NCI-H2227 treated with DMSO at 0.1 percent for 48 hours (cell line): ENCODE measurements around the gene RASL12.
"Not testable (repeated sequence)": the region's sequence is repeated elsewhere in the genome, so short reads cannot be mapped to it uniquely, and the experiment has no call there.

ENCODE experiments used
- DNase-seq: peaks from one replicate; lab custom pipeline; 2025; lab: John Stamatoyannopoulos, UW

The RASL12 gene

DNA sequence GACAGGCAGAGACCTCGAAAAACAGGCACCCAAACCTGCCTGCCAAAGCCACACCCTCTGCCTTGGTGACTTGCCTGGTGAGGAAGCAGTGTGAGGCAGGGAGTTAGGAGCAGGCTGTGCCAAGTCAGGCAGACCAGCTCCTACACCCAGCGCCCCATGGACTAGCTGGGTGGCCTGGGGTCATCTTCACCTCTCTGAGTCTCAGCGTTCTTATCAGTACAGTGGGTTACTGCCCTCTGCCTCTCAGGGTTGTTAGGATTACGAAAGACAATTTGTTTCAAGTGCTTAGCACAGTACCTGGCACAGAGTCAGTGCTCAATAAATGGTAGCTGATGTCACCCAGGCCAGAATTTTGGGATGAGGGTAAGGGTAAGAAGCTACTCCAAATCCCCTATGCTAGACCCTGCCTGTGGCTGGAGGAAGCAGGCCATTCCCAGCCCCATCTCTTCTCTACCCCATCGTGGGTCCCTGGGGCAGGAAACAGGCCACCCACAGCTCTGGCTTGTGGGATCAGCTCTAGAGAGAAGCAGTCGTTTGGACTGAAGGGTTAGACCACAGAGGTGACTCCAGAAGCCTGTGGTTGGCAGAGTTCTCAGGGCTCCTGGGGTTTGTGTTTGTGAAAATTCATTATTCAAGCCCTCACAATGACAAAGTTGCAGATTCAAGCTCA lies 12.5 kb downstream of the RASL12 start:
- DNase-seq = no peak

DNA sequence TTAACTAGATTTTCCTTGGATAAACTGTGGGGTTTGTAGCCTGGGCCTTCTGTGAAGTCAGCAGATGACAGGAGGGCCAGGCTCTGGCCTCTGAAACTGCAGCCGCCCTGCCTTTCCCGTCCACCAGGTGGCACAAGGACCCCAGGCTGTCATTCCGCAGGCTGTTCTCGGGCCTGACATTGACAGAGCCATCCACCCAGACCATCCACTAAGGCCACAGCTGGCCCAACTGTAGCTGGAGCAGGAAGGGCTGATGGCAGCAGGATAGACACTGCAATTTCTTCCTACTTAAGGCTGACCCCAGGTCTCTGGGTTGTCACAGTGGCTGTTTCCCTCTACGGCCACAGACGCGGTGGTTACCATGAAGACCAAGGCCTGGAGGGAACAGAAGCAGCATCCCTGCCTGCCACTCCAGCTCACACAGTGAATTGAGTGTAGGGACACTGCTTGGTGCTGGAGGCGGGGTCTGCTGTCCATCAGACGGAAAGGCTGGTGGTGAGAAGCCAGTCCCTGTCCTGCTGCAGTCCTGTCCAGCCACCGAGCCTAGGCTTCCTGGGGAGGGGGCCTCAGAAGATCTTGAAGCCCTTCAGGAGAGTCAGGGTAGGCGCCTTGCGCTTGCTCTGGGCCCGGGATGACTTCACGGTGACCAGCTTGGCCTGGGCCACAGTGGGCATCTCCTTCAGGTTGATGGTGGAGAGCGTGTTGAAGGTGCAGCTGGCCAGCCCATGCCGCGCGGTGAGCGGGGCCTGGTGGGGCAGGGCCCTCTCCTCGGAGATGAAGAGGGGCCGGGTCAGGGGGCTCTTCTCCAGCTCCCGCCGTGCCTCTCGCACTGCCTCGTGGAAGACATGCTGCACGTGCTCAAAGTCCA lies 13.2 kb downstream of the RASL12 start:
- peak; percentile 17 for DNase-seq

DNA sequence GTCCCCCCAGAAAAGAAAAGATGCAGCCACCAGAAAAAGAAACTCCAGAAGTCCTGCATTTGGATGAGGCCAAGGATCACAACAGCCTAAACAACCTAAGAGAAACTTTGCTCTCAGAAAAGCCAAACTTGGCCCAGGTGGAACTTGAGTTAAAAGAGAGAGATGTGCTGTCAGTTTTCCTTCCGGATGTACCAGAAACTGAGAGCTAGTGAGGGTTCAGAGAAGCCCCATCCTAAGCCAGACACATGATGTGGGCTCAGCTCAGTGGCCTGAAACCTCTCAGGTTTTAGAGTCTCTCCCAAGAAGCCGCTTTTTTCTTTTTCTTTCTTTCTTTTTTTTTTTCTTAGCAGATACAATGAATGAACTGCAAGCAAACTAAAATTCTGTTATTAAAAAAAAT lies 14.8 kb downstream of the RASL12 start:
- no peak for DNase-seq

DNA sequence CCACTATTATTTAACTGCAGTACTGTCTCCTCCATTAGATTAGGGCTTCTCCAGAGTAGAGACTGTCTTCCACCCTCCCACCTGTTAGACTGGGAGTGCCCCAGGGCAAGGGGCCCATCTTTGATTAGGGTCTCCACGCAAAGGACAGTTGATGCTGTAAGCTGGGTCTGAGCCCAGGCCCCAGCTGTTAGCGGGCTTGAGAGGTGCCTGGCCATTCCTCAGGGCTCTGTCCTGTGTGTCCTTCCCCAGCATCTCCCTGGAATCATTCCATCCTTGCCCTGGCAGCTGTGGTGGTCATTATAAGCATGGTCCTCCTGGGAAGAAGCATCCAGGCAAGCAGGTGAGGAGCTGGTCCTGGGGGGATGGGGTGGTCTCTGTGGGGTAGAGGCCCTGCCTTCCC lies 16.5 kb downstream of the RASL12 start:
- no peak for DNase-seq

DNA sequence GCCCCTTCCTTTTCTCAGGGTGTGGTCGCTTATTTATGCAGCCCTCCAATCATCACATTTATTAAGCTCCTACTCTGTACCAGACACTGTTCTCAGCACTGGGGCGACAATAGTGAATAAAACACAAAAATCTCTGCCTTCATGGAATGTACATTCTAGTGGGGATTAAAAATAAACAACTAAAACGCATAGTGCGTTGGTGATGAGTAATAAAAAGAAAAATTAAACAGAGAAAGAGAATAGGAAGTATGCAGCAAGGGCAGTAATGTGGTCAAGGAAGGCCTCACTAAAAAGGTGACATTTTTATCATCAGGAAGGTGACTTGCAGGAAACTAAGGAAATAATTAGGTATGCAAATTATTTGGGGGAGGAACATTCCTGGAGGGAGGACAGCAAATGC lies 17.5 kb downstream of the RASL12 start:
- DNase-seq = no peak

DNA sequence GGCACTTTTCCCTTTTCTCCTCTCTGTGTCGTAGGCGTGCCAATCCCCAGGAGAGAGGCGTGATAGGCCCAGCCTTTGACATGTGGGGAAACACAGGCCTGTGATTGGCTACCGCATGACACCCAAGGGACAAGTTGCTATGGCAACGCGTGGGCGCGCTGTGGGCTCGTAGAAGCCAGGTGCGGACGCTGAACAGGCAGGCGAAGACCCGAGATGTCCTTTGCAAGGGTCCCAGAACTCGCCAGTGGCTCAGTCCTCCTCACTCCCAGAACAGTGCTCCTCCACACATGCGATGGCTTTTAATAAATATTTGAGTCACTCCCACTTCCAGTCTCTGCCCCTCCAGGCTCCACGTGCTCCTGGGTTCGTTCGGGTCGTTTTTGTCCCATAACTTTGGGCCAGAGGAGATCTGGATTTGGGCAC lies 18.4 kb downstream of the RASL12 start:
- peak; percentile 83 for DNase-seq

DNA sequence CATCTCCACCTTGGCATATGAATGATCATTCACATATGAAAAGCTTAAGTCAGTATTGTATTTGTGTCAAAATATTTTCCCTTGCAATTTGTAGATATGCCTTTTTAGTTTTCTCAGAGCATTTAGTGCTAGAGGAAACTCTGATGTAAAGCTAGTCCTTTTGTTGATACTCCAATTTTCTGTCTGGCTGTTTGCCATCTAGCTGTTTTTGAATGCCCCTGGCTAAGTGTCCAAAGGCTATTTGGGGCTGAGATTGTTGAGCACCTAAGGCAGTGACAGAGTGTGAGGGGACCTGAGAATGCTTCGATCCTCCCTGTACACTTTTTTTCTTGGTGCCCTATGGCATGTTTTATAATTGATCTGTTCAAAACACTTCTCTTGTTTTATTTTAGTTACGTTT lies 19.6 kb downstream of the RASL12 start:
- no peak for DNase-seq

DNA sequence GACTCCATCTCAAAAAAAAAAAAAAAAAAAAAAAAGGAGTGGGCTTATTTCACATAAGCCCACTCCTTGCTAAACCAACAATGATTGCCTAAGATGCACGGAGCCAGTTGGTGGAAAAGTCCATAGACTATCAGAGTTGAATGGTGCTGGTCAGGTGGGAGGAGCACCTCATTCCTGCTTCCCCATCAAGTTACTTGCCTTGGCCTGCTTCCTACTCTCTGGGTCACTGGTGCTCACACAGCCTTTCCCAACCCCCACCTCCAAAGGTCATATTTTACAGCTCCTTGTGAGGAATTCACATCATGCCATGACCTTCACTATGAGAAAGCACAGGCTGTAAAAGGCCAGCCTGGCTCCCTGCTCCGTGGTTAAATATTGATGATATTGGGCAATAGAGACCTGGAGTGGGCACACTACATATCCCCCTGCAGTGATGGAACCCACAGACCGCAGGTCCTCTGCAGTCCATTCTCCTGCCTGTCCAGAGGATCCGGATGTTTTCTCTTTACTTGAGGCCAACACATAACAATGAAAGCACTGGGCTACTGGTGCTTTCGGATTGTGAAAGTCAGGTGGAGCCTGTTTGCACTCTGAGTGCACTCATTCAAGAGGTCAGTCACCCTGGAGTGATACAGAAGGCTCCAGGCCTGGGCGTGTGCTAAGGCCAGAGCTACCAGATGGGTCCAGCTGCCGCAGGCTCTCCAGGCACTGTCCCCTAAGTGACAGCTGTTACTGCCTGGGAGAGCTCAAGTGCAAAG lies 22.9 kb downstream of the RASL12 start, which contains the start of gene SLC51B:
Gene SLC51B, plus strand, starts transcription at position 664 of the 758 bp plus-strand sequence. CDS start 4,618 bp downstream, outside the sequence.
- DNase-seq = no peak

DNA sequence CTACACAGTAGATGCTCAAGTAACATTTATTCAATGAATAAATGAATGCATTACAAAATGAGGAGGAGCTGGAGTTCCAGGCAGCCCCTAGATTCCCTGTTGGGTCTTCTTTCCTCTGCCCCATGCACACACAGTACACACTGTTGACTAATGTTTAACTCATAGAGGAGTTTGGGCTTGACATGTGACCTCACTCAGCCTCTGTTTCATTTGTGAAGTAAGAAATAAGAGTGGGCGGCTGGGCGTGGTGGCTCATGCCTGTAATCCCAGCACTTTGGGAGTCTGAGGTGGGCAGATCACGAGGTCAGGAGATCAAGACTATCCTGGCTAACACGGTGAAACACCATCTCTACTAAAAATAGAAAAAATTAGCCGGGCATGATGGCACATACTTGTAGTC lies 23.6 kb downstream of the RASL12 start:
- DNase-seq = not testable (repeated sequence)

DNA sequence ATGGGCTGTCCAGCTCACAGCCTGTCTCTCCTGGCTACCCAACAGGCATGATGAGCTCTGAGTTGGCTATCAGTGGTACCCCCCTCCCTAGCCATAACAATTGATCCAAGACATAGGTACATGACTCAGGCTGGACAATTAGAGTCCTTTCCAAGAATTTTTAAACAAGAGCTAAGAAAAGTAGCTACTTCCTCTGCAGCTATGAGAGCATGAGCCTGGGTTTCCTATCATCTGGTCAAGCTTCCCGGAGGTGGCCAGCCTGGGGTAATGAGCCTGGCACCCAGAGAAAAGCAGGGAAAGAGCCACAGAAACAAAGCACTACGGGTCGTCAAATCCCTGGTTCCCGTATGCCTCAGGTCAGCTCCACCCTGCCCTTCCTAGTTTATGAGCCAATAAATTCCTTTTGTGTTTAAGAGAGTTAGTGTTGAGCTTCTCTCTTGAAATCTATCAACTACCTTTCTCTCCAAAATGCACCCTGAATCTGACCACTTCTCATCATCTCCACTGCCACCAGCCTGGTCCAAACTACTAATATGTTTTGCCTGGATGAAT lies 24.9 kb downstream of the RASL12 start:
- no peak for DNase-seq

DNA sequence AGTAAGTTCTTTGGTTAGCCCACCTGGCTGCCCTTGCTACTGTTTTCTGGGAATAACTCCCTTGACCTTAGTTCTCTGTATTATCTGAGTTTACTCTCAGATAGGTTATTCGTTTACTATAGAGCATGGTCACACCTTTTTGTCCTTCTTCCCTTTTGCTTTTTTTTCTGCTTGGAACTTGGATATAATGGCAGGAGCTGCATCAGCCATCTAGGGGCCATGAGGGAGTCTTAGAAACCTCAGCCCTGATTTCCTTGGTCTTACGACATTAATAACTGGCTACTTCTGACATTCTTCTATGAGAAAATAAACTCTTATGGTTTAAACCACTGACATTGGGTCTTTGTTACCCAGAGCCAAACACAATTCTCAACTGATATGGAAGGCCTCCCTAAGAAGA lies 26.0 kb downstream of the RASL12 start:
- no peak for DNase-seq

DNA sequence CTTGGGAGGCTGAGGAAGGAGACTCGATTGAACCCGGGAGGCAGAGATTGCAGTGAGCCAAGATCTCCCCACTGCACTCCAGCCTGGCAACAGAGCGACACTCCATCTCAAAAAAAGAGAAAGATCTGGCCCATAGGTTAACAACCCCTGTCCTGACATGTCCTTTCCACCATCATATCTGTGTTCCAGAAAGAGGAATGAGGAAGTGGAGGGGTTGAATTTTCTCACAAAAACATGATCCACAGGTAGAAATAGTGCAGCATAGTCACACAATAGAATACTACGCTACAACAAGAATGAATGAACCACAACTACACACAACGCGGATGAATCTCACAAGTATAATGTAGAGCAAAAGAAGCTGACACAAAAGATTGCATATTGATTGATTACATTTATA lies 27.3 kb downstream of the RASL12 start:
- no peak for DNase-seq

DNA sequence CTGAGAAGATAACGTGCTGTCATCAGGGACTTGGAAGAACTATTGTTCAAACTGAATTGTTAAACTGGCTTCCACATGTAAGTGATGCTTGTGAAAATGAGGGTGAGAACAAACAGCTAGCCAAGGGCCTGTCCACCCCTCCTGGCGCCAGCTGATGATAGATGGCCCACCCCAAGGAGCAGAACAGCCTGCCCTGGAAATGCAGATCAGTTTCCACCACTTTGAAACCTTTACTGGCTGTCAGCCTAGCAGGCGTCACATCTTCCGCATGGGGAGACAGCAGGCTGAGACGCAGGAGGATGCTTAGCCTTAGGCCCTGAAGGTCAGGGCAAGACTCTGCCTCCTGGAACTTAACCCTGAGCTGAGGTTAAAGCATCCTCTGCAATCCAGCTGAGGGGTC lies 29.0 kb downstream of the RASL12 start:
- DNase-seq = no peak

DNA sequence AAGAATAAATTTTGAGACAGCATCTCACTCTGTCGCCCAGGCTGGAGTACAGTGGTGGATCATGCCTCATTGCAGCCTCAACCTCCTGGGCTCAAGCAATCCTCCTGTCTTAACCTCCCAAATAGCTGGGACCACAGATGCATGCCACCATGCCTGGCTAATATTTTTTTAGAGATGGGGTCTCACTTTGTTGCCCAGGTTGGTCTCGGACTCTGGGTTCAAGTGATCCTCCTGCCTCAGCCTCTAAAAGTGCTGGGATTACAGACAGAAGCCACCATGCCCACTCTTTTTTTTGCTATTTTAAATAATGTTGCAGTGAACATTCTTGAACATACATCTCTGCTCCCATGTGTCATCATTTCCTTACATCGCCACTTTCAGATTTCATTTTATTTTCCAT lies 29.4 kb downstream of the RASL12 start:
- DNase-seq = no peak

DNA sequence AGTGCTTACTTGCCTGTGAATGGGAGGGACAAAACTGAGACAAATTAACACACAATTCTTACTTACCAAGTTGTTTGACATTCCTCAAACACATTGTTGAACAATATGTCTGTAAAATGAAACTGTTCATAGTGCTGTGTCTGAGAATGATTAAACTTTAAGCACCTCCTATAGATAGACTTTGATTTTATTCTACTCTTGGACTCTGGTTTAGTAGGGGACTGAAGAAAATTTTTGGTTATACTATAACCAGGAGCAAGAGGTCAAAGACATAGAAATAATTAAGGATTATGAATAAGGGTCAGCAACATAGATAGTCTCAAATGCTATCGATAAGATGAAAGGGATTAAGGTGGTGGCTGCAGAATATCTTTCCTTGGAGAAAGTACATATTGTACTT lies 30.5 kb downstream of the RASL12 start:
- no peak for DNase-seq

DNA sequence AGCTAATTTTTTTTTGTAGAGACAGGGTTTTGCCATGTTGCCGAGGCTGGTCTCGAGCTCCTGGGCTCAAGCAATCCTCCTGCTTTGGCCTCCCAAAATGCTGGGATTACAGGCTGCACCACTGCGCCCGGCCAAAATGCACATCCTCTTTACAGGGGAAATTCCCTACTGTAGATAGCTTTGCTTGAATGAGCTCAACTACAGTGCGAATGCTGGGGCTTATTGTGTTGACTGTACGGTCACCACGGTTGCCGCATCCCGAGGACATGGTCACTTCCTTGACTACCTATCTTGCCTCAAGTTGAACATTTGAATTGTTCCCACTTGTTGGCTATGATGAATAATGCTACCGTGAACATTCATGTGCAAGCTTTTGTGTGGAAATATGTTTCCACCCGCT lies 33.1 kb downstream of the RASL12 start:
- no peak for DNase-seq

DNA sequence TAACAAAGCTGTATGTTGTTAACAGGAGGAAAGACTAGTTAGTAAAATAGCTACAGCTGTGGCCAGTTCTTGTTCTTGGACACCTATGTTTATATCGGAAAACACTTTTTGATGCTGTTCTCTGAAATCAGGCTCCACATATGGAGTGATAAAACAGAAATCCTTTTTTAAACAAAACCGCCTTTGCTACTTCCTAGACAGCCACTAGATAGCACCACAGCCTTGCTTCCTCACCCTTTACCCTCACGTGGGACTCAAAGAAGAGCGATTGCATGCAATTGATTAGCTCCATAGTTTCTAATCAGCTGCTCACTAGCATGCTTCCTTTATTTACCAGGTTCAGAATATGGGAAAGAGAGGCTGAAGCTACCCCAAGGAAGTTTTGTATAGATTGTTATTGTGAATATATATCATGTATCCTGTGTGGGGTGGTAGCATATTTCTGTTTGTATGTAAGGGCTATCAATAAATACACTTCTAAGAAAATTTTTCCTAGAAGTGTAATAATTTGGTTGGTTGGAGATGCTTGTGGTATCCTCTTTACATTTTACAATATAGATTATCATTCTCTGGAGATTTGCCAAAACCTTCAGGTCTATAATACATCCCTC lies 34.0 kb downstream of the RASL12 start:
- peak; percentile 19 for DNase-seq

DNA sequence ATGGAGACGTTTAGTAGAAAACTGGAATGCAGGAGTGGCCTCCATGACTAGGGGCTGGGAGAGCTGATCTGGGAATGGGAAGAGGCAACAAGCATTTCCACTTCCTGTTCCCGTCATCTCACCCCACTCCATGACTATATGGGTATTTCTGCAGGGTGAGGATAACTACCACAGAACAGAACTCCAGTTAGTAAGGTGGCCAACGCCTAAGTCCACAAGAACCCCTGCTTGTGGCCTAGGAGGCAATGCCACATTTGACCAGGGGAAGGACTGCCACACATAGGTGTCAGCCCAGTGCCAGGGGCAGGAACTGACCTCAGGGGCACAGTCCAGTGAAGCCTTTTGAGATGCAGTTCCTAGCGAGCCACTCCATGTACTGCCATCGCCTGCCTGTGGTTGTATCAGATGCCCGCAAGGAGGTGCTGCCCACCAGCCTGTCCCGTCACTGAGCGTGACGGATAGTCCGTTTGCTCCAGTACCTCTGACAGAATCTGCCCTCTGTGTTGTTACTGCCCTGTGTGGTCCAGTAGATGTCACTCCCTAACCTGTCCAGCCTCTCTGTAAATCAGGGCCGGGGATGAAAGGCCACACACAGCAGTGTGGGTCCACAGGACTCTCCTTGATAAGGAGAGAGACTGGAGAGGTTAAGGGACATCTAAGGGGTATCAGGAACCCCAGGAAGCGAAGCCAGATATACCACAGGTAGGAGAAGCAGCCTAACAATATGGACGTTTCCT lies 34.8 kb downstream of the RASL12 start:
- DNase-seq = peak; percentile 7

DNA sequence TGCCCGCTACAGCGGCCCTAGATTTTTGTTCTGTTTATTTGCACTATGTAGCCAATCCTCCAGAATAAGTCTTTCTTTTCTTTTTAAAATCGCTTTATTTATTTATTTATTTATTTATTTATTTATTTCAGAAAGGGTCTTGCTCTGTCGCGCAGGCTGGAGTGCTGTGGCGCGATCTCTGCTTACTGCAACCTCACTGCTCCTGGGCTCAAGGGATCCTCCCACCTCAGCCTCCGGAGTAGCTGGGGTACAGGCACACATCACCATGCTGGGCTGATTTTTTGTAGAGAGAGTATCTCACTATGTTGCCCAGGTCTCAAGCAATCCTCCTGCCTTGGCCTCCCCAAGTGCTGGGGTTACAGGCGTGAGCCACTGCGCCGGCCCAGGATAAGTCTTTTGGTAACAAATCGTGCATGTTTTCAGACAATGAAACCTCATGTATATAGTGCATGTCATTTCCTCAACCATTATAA lies 38.0 kb downstream of the RASL12 start:
- DNase-seq = no peak

DNA sequence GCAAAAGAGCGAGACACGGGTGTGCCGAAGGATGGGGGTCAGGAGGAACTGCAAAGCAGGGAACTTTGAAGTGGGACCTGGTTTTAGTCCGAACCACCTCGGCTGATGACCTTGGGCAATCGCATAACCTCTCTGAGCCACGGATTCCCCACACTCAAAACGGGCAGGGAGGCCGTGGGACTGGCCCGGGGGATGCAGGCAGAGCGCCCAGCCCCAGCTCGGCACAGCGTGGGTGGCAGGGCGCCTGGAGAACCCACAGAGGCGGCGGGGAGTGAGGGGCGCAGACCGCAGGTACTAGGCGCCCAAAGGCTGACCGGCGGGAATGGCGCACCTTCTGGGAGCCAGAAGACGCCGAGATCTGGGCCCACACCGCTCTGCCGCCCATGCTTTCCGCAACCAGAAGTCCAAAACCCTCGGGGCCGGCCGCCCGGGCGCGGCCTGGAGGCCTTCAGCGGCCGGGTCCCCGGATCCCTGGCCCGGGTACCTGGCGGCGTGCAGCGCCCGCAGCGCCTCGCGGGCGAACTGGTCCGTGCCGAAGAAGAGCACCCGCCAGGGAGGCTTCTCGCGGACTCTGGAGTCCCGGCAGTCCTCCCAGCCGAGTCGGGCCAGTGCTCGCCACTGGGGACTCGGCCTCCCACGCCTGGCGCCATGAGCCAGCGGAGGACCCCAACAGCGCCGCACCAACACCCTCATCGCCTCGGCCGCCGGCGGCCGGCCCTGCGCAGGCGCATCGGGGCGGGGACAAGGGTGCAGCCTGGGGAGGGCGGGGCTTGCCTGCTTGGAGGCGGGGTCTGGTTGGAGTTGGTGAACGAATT lies 38.7 kb downstream of the RASL12 start, which contains the start of gene MTFMT:
Gene MTFMT, minus strand, starts transcription at position 719 of the 815 bp plus-strand sequence. Its CDS starts 26 bp downstream, at position 693.
- peak; percentile 61 for DNase-seq
